Breast epithelium (tissue), 4 donors: ENCODE results near the gene CSAD. TPM values are rescaled to one million over a fixed set of nuclear protein-coding genes. Genes with fewer than 3 reads are reported as not detected.

Source experiments
- DNase-seq, 2 donors: peaks; one replicate each; pipeline ENCODE4 v3.0.0-alpha.2; 2019; ENCODE audit warnings: low spot score in 2 of 2
- H3K27ac ChIP-seq, 2 donors: fragments of 200-600 bp; sonication (generic) in 1 of 2; one replicate each; pipeline ENCODE4 v1.5.1; 2016 to 2019; ENCODE audit warnings: mild to moderate bottlenecking in 1 of 2
- H3K27me3 ChIP-seq, 2 donors: fragments of 200-600 bp; sonication (generic) in 1 of 2; one replicate each; pipeline versions ENCODE4 v1.5.1 to v1.6.0; 2017 to 2019; ENCODE audit warnings: control low read depth in 1 of 2, mild to moderate bottlenecking in 1 of 2
- H3K36me3 ChIP-seq: fragments of 200-600 bp; one replicate; pipeline ENCODE4 v1.5.1; 2019
- H3K4me1 ChIP-seq, 2 donors: fragments of 200-600 bp; sonication (generic); one replicate each; pipeline ENCODE4 v1.5.1; 2016 to 2019; ENCODE audit warnings: control low read depth in 1 of 2
- H3K4me3 ChIP-seq, 3 donors: fragments of 200-600 bp; sonication (generic); 1 replicate in 2 of 3; 2 replicates in 1 of 3; pipeline ENCODE4 v1.5.1; 2016 to 2019; ENCODE audit warnings: mild to moderate bottlenecking in 3 of 3, moderate library complexity in 2 of 3
- H3K9me3 ChIP-seq, 2 donors: fragments of 200-600 bp; sonication (generic) in 1 of 2; one replicate each; pipeline ENCODE4 v1.5.1; 2016 to 2019; ENCODE audit warnings: control low read depth in 1 of 2
- CTCF ChIP-seq, 3 donors: fragments of 450-650 bp; IDR thresholded peaks; one replicate each; pipeline ENCODE4 v1.5.1; 2016 to 2017; ENCODE audit warnings: antibody characterized with exemption in 3 of 3, mild to moderate bottlenecking in 3 of 3, moderate library complexity in 3 of 3
- POLR2A ChIP-seq: fragments of 450-650 bp; IDR thresholded peaks from one replicate; pipeline ENCODE4 v1.6.1; 2016; ENCODE audit warnings: antibody characterized with exemption, mild to moderate bottlenecking, moderate library complexity
- POLR2AphosphoS5 ChIP-seq, 3 donors: sonication (generic); formaldehyde crosslinking; IDR thresholded peaks; one replicate each; pipeline ENCODE4 v1.6.1; 2017; ENCODE audit warnings: antibody characterized with exemption in 3 of 3
- intact Hi-C: fragments of 100-400 bp; cut with DNase I; formaldehyde crosslinking; loops from one replicate; pipeline ENCODE4 v1.15.1; 2023; ENCODE audit warnings: low total_unique reads
- total RNA-seq, 3 donors: library from RNA; depleted of rRNA; stranded (reverse); fragments of >200 nt; gene quantifications; one replicate each; pipeline ENCODE4 v1.1.0, GENCODE V29; 2016

CSAD gene
- total RNA-seq, 3 donors from 2014 or later: 60.2 to 74.1 (median 68.8) TPM

GRCh38 chr12:53214221-53214620 lies 33.5 kb upstream of the CSAD start:
- H3K4me1 ChIP-seq: peaks cover 21 to 30% of the 10 kb centered on the region in 2 donors
- intact Hi-C loops: loop anchor here (5.0 kb wide), 1 partner anchor 57 kb away; no protein-coding TSS in a partner anchor
- TF ChIP-seq POLR2A: no peak
- TF ChIP-seq CTCF (IDR thresholded peaks at IDR 0.05): no peak
- TF ChIP-seq POLR2AphosphoS5 (IDR thresholded peaks at IDR 0.05): no peak
- no peaks in the 10 kb centered on the region for H3K9me3 ChIP-seq
- H3K27ac ChIP-seq: no peak overlapping the region
- no peak for DNase-seq
- H3K27me3 ChIP-seq: no peaks in the 10 kb centered on the region
- no peak overlapping the region for H3K4me3 ChIP-seq
- H3K36me3 ChIP-seq: peaks cover 12% of the 10 kb centered on the region

DNA sequence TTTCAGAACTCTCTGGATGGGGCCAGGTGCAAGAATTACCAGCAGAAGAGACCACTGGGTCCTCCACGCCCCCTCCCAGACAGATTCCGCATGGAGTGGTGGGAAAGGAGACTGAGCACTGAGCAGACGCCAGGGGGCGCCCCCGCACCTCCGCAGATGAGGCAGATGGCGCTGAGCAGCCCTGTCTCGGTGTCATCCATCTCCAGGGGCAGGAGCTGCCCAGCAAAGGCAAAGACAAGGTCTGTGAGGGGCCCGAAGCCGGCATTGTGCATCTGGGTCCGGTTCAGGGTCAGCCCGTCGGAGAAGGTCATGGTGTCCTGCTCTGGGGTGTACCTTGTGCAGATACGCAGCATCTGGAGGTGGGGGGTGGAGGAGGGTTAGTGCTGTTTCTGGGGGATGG lies 32.6 kb upstream of the CSAD start:
- peaks cover 12% of the 10 kb centered on the region for H3K36me3 ChIP-seq
- DNase-seq: peak; percentile 66 to 80
- H3K4me1 ChIP-seq: peaks cover 16 to 27% of the 10 kb centered on the region in 2 donors
- no peaks in the 10 kb centered on the region for H3K9me3 ChIP-seq
- peak overlapping the region; percentile 29 to 52 for H3K27ac ChIP-seq
- H3K4me3 ChIP-seq: no peak overlapping the region
- intact Hi-C loops: loop anchor here (2.0 to 5.0 kb wide), 2 partner anchors 56 to 75 kb away; no protein-coding TSS in a partner anchor
- no peaks in the 10 kb centered on the region for H3K27me3 ChIP-seq
- peak; percentile 77 to 95 (median 89) for TF ChIP-seq CTCF (IDR thresholded peaks at IDR 0.05)
- no peak for TF ChIP-seq POLR2A
- peak in 1 of 3 donors; percentile 35 for TF ChIP-seq POLR2AphosphoS5 (IDR thresholded peaks at IDR 0.05)

GRCh38 chr12:53212931-53213330 lies 32.2 kb upstream of the CSAD start:
- Histone ChIP-seq H3K27me3 (no peaks in the 10 kb centered on the region), H3K9me3 (no peaks in the 10 kb centered on the region), H3K4me1 (peaks cover 12 to 23% of the 10 kb centered on the region in 2 donors), H3K4me3 (no peak overlapping the region), H3K36me3 (peaks cover 12% of the 10 kb centered on the region), H3K27ac (peak overlapping the region; percentile 29 to 52)
- intact Hi-C loops: loop anchor here (2.0 to 5.0 kb wide), 2 partner anchors 56 to 76 kb away; no protein-coding TSS in a partner anchor
- DNase-seq: no peak
- TF ChIP-seq POLR2AphosphoS5 (IDR thresholded peaks at IDR 0.05) (no peak), POLR2A (no peak), CTCF (IDR thresholded peaks at IDR 0.05) (no peak)

GRCh38 chr12:53211476-53212381 lies 31.0 kb upstream of the CSAD start:
- Histone ChIP-seq H3K27ac (no peak overlapping the region), H3K9me3 (no peaks in the 10 kb centered on the region), H3K4me1 (peaks cover under 1 to 11% of the 10 kb centered on the region in 2 donors), H3K4me3 (no peak overlapping the region), H3K36me3 (peaks cover 12% of the 10 kb centered on the region), H3K27me3 (no peaks in the 10 kb centered on the region)
- intact Hi-C loops: loop anchor here (2.0 to 5.0 kb wide), 2 partner anchors 54 to 77 kb away; no protein-coding TSS in a partner anchor
- no peak for TF ChIP-seq POLR2A
- TF ChIP-seq CTCF (IDR thresholded peaks at IDR 0.05): no peak
- TF ChIP-seq POLR2AphosphoS5 (IDR thresholded peaks at IDR 0.05): no peak
- no peak for DNase-seq

- peaks cover 0 to 5% of the 10 kb centered on the region in 2 donors for H3K4me1 ChIP-seq
- intact Hi-C loops: loop anchor here (5.0 kb wide), 1 partner anchor 54 kb away; no protein-coding TSS in a partner anchor
- no peaks in the 10 kb centered on the region for H3K9me3 ChIP-seq
- no peak overlapping the region for H3K27ac ChIP-seq
- TF ChIP-seq POLR2A (no peak), CTCF (IDR thresholded peaks at IDR 0.05) (no peak), POLR2AphosphoS5 (IDR thresholded peaks at IDR 0.05) (no peak)
- no peak for DNase-seq
- H3K27me3 ChIP-seq: no peaks in the 10 kb centered on the region
- H3K36me3 ChIP-seq: peaks cover 12% of the 10 kb centered on the region
- H3K4me3 ChIP-seq: no peak overlapping the region
Measured at GRCh38 chr12:53210843-53211242, 30.1 kb upstream of the CSAD start.
